Loucy (cell line): Measurements from ENCODE around the gene AATK.

Source experiments
- H2AFZ ChIP-seq: fragments of 200-600 bp; sonication (generic); 2 replicates; pipeline ENCODE4 v1.6.0; 2016; ENCODE audit warnings: antibody characterized with exemption, mild to moderate bottlenecking, low read length, moderate library complexity
- H3F3A ChIP-seq: fragments of 200-600 bp; 2 replicates; pipeline ENCODE4 v1.6.0; 2016; ENCODE audit warnings: antibody characterized with exemption, low read depth, mild to moderate bottlenecking
- H3K27me3 ChIP-seq: fragments of 200-600 bp; sonication (generic); 2 replicates; pipeline ENCODE4 v1.6.1; 2014; ENCODE audit warnings: low read length, mild to moderate bottlenecking; ENCODE audit not compliant: insufficient read depth, poor library complexity, severe bottlenecking
- H3K36me3 ChIP-seq: fragments of 200-600 bp; sonication (generic); 2 replicates; pipeline ENCODE4 v1.6.1; 2016; ENCODE audit warnings: low read length; ENCODE audit not compliant: insufficient read depth
- H3K4me1 ChIP-seq: fragments of 200-600 bp; sonication (generic); 2 replicates; pipeline ENCODE4 v1.5.1; 2014; ENCODE audit warnings: low read length, mild to moderate bottlenecking; ENCODE audit not compliant: insufficient read depth, poor library complexity, severe bottlenecking
- H3K4me2 ChIP-seq: fragments of 200-600 bp; sonication (generic); 2 replicates; pipeline ENCODE4 v1.6.0; 2014; ENCODE audit warnings: antibody characterized with exemption, low read length, low read depth, mild to moderate bottlenecking; ENCODE audit not compliant: poor library complexity, severe bottlenecking
- H3K4me3 ChIP-seq: fragments of 200-600 bp; sonication (generic); 2 replicates; pipeline ENCODE4 v1.5.1; 2014; ENCODE audit warnings: low read length, mild to moderate bottlenecking, mixed read lengths; ENCODE audit not compliant: poor library complexity, severe bottlenecking
- H3K79me2 ChIP-seq: fragments of 200-600 bp; sonication (generic); 2 replicates; pipeline ENCODE4 v1.6.1; 2014; ENCODE audit warnings: low read length; ENCODE audit not compliant: insufficient read depth
- H3K9ac ChIP-seq: fragments of 200-600 bp; sonication (generic); 2 replicates; pipeline ENCODE4 v1.6.0; 2014; ENCODE audit warnings: mild to moderate bottlenecking, low read depth, low read length, moderate library complexity; ENCODE audit not compliant: poor library complexity, severe bottlenecking
- H3K9me2 ChIP-seq: fragments of 200-600 bp; sonication (generic); replicated peaks from 2 replicates; pipeline ENCODE4 v1.6.1; 2016; ENCODE audit warnings: low read depth, low read length, mixed read lengths
- H3K9me3 ChIP-seq: fragments of 200-600 bp; sonication (generic); 2 replicates; pipeline ENCODE4 v1.6.1; 2014; ENCODE audit warnings: mild to moderate bottlenecking, antibody characterized with exemption, low read length, low read depth; ENCODE audit not compliant: insufficient read depth
- H4K20me1 ChIP-seq: fragments of 200-600 bp; sonication (generic); 2 replicates; pipeline ENCODE4 v1.6.0; 2014; ENCODE audit warnings: antibody characterized with exemption, low read length, mild to moderate bottlenecking; ENCODE audit not compliant: insufficient read depth, poor library complexity, severe bottlenecking
- CTCF ChIP-seq: fragments of 200-600 bp; sonication (generic); conservative IDR thresholded peaks from 2 replicates; pipeline ENCODE4 v1.5.1; 2014; ENCODE audit warnings: mild to moderate bottlenecking, antibody characterized with exemption, low read length
- EZH2phosphoT487 ChIP-seq: fragments of 200-600 bp; IDR thresholded peaks from 2 replicates; pipeline ENCODE4 v1.6.1; 2018; ENCODE audit warnings: antibody characterized with exemption, mild to moderate bottlenecking, moderate library complexity, borderline replicate concordance

The AATK gene

GRCh38 chr17:81143200-81143527 lies 22.9 kb downstream of the AATK start:
- H3K4me2 ChIP-seq, result no peak overlapping the region
- H4K20me1 ChIP-seq, result no peaks in the 10 kb centered on the region

GRCh38 chr17:81142301-81143199 lies 23.5 kb downstream of the AATK start:
- Histone ChIP-seq H3K4me1 (peaks cover 3% of the 10 kb centered on the region), H3K27me3 (no peaks in the 10 kb centered on the region), H3K9me2 (no peaks in the 10 kb centered on the region), H3K9me3 (no peaks in the 10 kb centered on the region), H3K4me3 (no peak overlapping the region), H3F3A (peaks cover under 1% of the 10 kb centered on the region; the same call in 1 of the 2 replicates), H2AFZ (peak overlapping the region; percentile 32; the same call in 1 of the 2 replicates), H3K9ac (no peak overlapping the region), H3K4me2 (no peak overlapping the region), H3K36me3 (no peaks in the 10 kb centered on the region), H4K20me1 (no peaks in the 10 kb centered on the region), H3K79me2 (no peaks in the 10 kb centered on the region)
- TF ChIP-seq EZH2phosphoT487 (no peak), CTCF (peak; percentile 74)

More at GRCh38 chr17:81143200-81143527, 22.9 kb downstream of the AATK start:
- Histone ChIP-seq H3K9me3 (no peaks in the 10 kb centered on the region), H3K4me3 (no peak overlapping the region), H3F3A (no peaks in the 10 kb centered on the region), H3K79me2 (no peaks in the 10 kb centered on the region), H2AFZ (no peak overlapping the region), H3K27me3 (no peaks in the 10 kb centered on the region), H3K4me1 (peaks cover 3% of the 10 kb centered on the region), H3K36me3 (no peaks in the 10 kb centered on the region), H3K9me2 (no peaks in the 10 kb centered on the region), H3K9ac (no peak overlapping the region)
- TF ChIP-seq EZH2phosphoT487, result no peak
- TF ChIP-seq CTCF, result no peak

GRCh38 chr17:81140695-81141094 lies 25.3 kb downstream of the AATK start:
- peaks cover 3% of the 10 kb centered on the region for H3K4me1 ChIP-seq
- H3K4me3 ChIP-seq, result no peak overlapping the region
- H3K9me3 ChIP-seq, result no peaks in the 10 kb centered on the region
- H3F3A ChIP-seq, result peaks cover 2% of the 10 kb centered on the region; the same call in 1 of the 2 replicates
- H3K9ac ChIP-seq, result no peak overlapping the region
- no peak overlapping the region for H3K4me2 ChIP-seq
- H3K36me3 ChIP-seq, result no peaks in the 10 kb centered on the region
- H3K27me3 ChIP-seq, result no peaks in the 10 kb centered on the region
- no peak for TF ChIP-seq EZH2phosphoT487
- TF ChIP-seq CTCF, result no peak
- H3K9me2 ChIP-seq, result no peaks in the 10 kb centered on the region
- H3K79me2 ChIP-seq, result no peaks in the 10 kb centered on the region
- no peaks in the 10 kb centered on the region for H4K20me1 ChIP-seq
- no peak overlapping the region for H2AFZ ChIP-seq
